ENCODE data around the gene NUFIP1.

GRCh38 chr13:44989071-44989889, at the start of gene NUFIP1, which contains the start of gene GPALPP1:
- peak; percentile 79 for TF ChIP-seq PKNOX1 (IDR thresholded peaks at IDR 0.05)
- no peak for TF ChIP-seq BHLHE40 (IDR thresholded peaks at IDR 0.05; ENCODE audit: borderline replicate concordance)
- TF ChIP-seq ARNT (IDR thresholded peaks at IDR 0.05), result 0 out of 2 replicates have a peak, but pooled peaks have one; percentile 25
- TF ChIP-seq NFRKB (IDR thresholded peaks at IDR 0.05), result no peak
- peak; percentile 91 for TF ChIP-seq L3MBTL2 (conservative IDR thresholded peaks at IDR 0.05)
